GM12878 (cell line): ENCODE results near the gene GOLGA8B. TPM values are rescaled to one million over a fixed set of nuclear protein-coding genes. Genes with fewer than 3 reads are reported as not detected.

Experiments
- ATAC-seq: fragments of 200-7000 bp; cut with Tn5 transposase; 3 replicates; pipeline ENCODE4 v1.9.1; 2020; ENCODE audit warnings: mild to moderate bottlenecking, moderate library complexity
- BruUV-seq: library from RNA; stranded (reverse); fragments of 400-500 nt; replicated peaks from 2 replicates; lab custom pipeline; 2021; lab: Mats Ljungman, UMichigan
- CTCF ChIA-PET: fragments of 300-600 bp; sonication (Branson Sonifier 250); formaldehyde crosslinking; extraction: SDS; loops from one replicate; lab custom pipeline; 2021; ENCODE audit warnings: inconsistent platforms; lab: Yijun Ruan, JAX
- POLR2A ChIA-PET: fragments of 350-600 bp; formaldehyde crosslinking; extraction: SDS; loops from one replicate; lab custom pipeline; 2021; ENCODE audit warnings: inconsistent platforms; lab: Charles Lee
- RAD21 ChIA-PET: fragments of 300-600 bp; sonication (Branson Sonifier 250); formaldehyde crosslinking; loops from one replicate; lab custom pipeline; 2023; ENCODE audit warnings: antibody characterized with exemption; ENCODE audit not compliant: unreplicated experiment; lab: Charles Lee
- SMC1A ChIA-PET: fragments of 300-600 bp; sonication (Branson Sonifier 250); formaldehyde crosslinking; loops from one replicate; lab custom pipeline; 2023; ENCODE audit not compliant: unreplicated experiment, uncharacterized antibody; lab: Charles Lee
- DNase-seq: peaks from one replicate; pipeline ENCODE4 v3.0.0-alpha.2; 2011; ENCODE audit warnings: low read depth, low spot score
- FAIRE-seq: peaks from 3 replicates; lab custom pipeline; 2011; peaks lifted over from hg19 to GRCh38; lab: Jason Lieb, UNC
- H2AFZ ChIP-seq: 2 replicates; pipeline ENCODE4 v1.6.0; 2011; ENCODE audit warnings: low read depth, low read length, control low read depth; ENCODE audit not compliant: control insufficient read depth
- H3K27ac ChIP-seq: 2 replicates; pipeline ENCODE4 v1.5.1; 2011; ENCODE audit warnings: control low read depth; ENCODE audit not compliant: control insufficient read depth, insufficient read depth
- H3K27me3 ChIP-seq, 2 experiments: replicated peaks in 1 of 2; 2 replicates each; pipeline versions ENCODE4 v1.6.0 to v1.6.1; 2011; ENCODE audit warnings: low read length in 1 of 2; ENCODE audit not compliant: control insufficient read depth in 2 of 2, insufficient read depth in 2 of 2
- H3K36me3 ChIP-seq, 2 experiments: 2 replicates each; pipeline ENCODE4 v1.5.1; 2011; ENCODE audit warnings: low read length in 1 of 2; ENCODE audit not compliant: control insufficient read depth in 2 of 2, insufficient read depth in 2 of 2
- H3K4me1 ChIP-seq: 2 replicates; pipeline ENCODE4 v1.6.1; 2011; ENCODE audit warnings: mild to moderate bottlenecking, low read length, moderate library complexity, mixed read lengths; ENCODE audit not compliant: control insufficient read depth, insufficient read depth
- H3K4me2 ChIP-seq: 2 replicates; pipeline ENCODE4 v1.6.0; 2011; ENCODE audit warnings: control low read depth; ENCODE audit not compliant: control insufficient read depth, insufficient read depth
- H3K4me3 ChIP-seq: fragments of 200-600 bp; sonication (generic); 2 replicates; pipeline ENCODE4 v1.5.1; 2016
- H3K79me2 ChIP-seq: 2 replicates; pipeline ENCODE4 v1.6.0; 2011; ENCODE audit warnings: low read length; ENCODE audit not compliant: control insufficient read depth, insufficient read depth
- H3K9ac ChIP-seq: 2 replicates; pipeline ENCODE4 v1.8.0; 2011; ENCODE audit warnings: low read length, control low read depth, mixed read lengths; ENCODE audit not compliant: control insufficient read depth, insufficient read depth
- H3K9me3 ChIP-seq: replicated peaks from 3 replicates; pipeline ENCODE4 v1.5.1; 2011; ENCODE audit warnings: mild to moderate bottlenecking, low read length; ENCODE audit not compliant: control insufficient read depth, insufficient read depth
- H4K20me1 ChIP-seq: 2 replicates; pipeline ENCODE4 v1.6.0; 2011; ENCODE audit not compliant: control insufficient read depth, insufficient read depth
- CTCF ChIP-seq, 3 experiments: IDR thresholded peaks in 2 of 3; conservative IDR thresholded peaks in 1 of 3; 2 replicates each; pipeline ENCODE4 v1.5.1; 2011; ENCODE audit warnings: low read depth in 3 of 3, low read length in 3 of 3, mild to moderate bottlenecking in 3 of 3, control low read depth in 2 of 3, moderate library complexity in 2 of 3, inconsistent platforms in 1 of 3, mixed read lengths in 1 of 3; ENCODE audit not compliant: control insufficient read depth in 2 of 3, insufficient read depth in 1 of 3; ENCODE audit errors: extremely low read depth in 1 of 3
- CUX1 ChIP-seq: IDR thresholded peaks from 2 replicates; pipeline ENCODE4 v1.6.1; 2012; ENCODE audit warnings: improper control_type of control experiment, low read depth, low read length; ENCODE audit not compliant: insufficient replicate concordance
- NR2C2 ChIP-seq: IDR thresholded peaks from 2 replicates; pipeline ENCODE4 v1.6.1; 2011; ENCODE audit warnings: borderline replicate concordance, low read depth; ENCODE audit not compliant: control insufficient read depth, insufficient read length
- RAD21 ChIP-seq: IDR thresholded peaks from 2 replicates; pipeline ENCODE4 v1.6.1; 2011; ENCODE audit warnings: mild to moderate bottlenecking, low read depth, low read length, moderate library complexity; ENCODE audit not compliant: insufficient read depth
- RB1 ChIP-seq: fragments of 450-650 bp; formaldehyde crosslinking; IDR thresholded peaks from 2 replicates; pipeline ENCODE4 v1.6.1; 2017; ENCODE audit warnings: mild to moderate bottlenecking, borderline replicate concordance
- RUNX3 ChIP-seq: IDR thresholded peaks from 2 replicates; pipeline ENCODE4 v1.6.1; 2012; ENCODE audit warnings: low read length, inconsistent platforms
- ZBTB40 ChIP-seq: fragments of 450-650 bp; IDR thresholded peaks from 2 replicates; pipeline ENCODE4 v1.6.1; 2016; ENCODE audit warnings: mild to moderate bottlenecking, moderate library complexity, borderline replicate concordance
- in situ Hi-C: fragments of 300-500 bp; cut with MboI; formaldehyde crosslinking; loops from 9 replicates; pipeline ENCODE4 v1.14.3; 2018; ENCODE audit warnings: mixed read lengths
- intact Hi-C: fragments of 100-400 bp; cut with micrococcal nuclease; formaldehyde crosslinking; loops from one replicate; pipeline ENCODE4 v1.14.2; 2022; ENCODE audit not compliant: unreplicated experiment
- polyA plus RNA-seq, 11 experiments: library from polyadenylated mRNA; depleted of rRNA in 4 of 11; unstranded in 6 of 11; stranded (reverse) in 5 of 11; fragments of >200 nt; fragmentation: Nextera tagmentation in 4 of 11; fragmentation: Illumina TruSeq in 1 of 11; extraction: Ambion mirVana in 4 of 11; extraction: Trizol in 1 of 11; gene quantifications; 1 replicate in 1 of 11; 2 replicates in 10 of 11; pipeline versions ENCODE4 v1.2.1 to v1.2.3, GENCODE V29; 2011 to 2016; ENCODE audit warnings: inconsistent platforms in 2 of 11, missing spikeins in 2 of 11, low read depth in 1 of 11
- total RNA-seq, 4 experiments: library from RNA; depleted of rRNA in 3 of 4; stranded (reverse); fragments of >200 nt in 3 of 4; fragmentation: Illumina TruSeq in 1 of 4; extraction: Trizol in 1 of 4; gene quantifications; 2 replicates each; pipeline versions ENCODE4 v1.2.1 to v1.2.3, GENCODE V29; 2013 to 2021

GOLGA8B gene
- total and polyA plus RNA-seq, 10 of the 15 experiments (the other 5 are each of a cell fraction or from before 2014, with no cell fraction given), result 18.5 to 302 (median 78.7) TPM

GRCh38 chr15:34610354-34610753, 26.9 kb upstream of the GOLGA8B start:
- no peak overlapping the region for H2AFZ ChIP-seq
- ChIA-PET SMC1A (interaction anchor here (0.9 to 1.4 kb wide), 3 partner anchors 8 to 110 kb away, joined by 3 read pairs; no protein-coding TSS in a partner anchor), RAD21 (no interaction called here), POLR2A (interaction anchor here (1.5 kb wide), 1 partner anchor 8 kb away, joined by 3 read pairs; no protein-coding TSS in a partner anchor), CTCF (interaction anchor here (0.8 to 2.1 kb wide), 6 partner anchors 11 to 834 kb away, joined by 3 to 8 read pairs (median 4); no protein-coding TSS in a partner anchor)
- intact Hi-C loops (loop anchor here (2.0 kb wide), 1 partner anchor 310 kb away; no protein-coding TSS in a partner anchor), in situ Hi-C loops (loop anchor here (25.0 kb wide), 1 partner anchor 302 kb away; no protein-coding TSS in a partner anchor)
- H3K27me3 ChIP-seq, result peaks cover 4 to 6% of the 10 kb centered on the region in 2 experiments; a peak in 3 of 4 replicates
- TF ChIP-seq RUNX3 (no peak), RAD21 (peak; percentile 33; the same call in 1 of the 2 replicates), ZBTB40 (no peak), CTCF (IDR thresholded peaks at IDR 0.05 in 2 of 3, conservative IDR thresholded peaks at IDR 0.05 in 1 of 3; ENCODE audit: control insufficient read depth in 2 of 3, extremely low read depth in 1 of 3, insufficient read depth in 1 of 3, low read depth in 3 of 3, low read length in 3 of 3) (peak in 2 of 3 experiments; percentile 15 to 26; a peak in 2 of 6 replicates), RB1 (no peak), CUX1 (no peak), NR2C2 (no peak)
- H3K27ac ChIP-seq, result no peak overlapping the region
- no TSS peak for BruUV-seq
- H3K4me1 ChIP-seq, result no peaks in the 10 kb centered on the region
- no peak overlapping the region for H3K4me3 ChIP-seq
- ATAC-seq (peak; percentile 60), DNase-seq (no peak), FAIRE-seq (peak; percentile 68)
- no peaks in the 10 kb centered on the region for H3K79me2 ChIP-seq
- H3K9me3 ChIP-seq, result no peaks in the 10 kb centered on the region
- no peak overlapping the region for H3K9ac ChIP-seq
- H4K20me1 ChIP-seq, result no peaks in the 10 kb centered on the region
- H3K36me3 ChIP-seq, result no peaks in the 10 kb centered on the region
- H3K4me2 ChIP-seq, result no peak overlapping the region
